Measurements from ENCODE around the gene NHEJ1.

The NHEJ1 gene

GRCh38 chr2:219058541-219059374 lies 101.9 kb downstream of the NHEJ1 start:
- DNase-seq (ENCODE audit: low spot score): no peak

- peak; percentile 82 for DNase-seq (ENCODE audit: low spot score)
Measured at GRCh38 chr2:219057709-219058540, 102.7 kb downstream of the NHEJ1 start.

GRCh38 chr2:219056896-219057708 lies 103.5 kb downstream of the NHEJ1 start:
- no peak for DNase-seq (ENCODE audit: low spot score)

GRCh38 chr2:219056176-219056895 lies 104.3 kb downstream of the NHEJ1 start:
- DNase-seq (ENCODE audit: low spot score): no peak

- no peak for DNase-seq (ENCODE audit: low spot score)
Measured at GRCh38 chr2:219054956-219055903, 105.4 kb downstream of the NHEJ1 start.

GRCh38 chr2:219049282-219049681 lies 111.3 kb downstream of the NHEJ1 start:
- DNase-seq (ENCODE audit: low spot score): no peak

- DNase-seq (ENCODE audit: low spot score): no peak
Measured at GRCh38 chr2:219045937-219046550, 114.6 kb downstream of the NHEJ1 start.

GRCh38 chr2:219042750-219043149 lies 117.9 kb downstream of the NHEJ1 start:
- no peak for DNase-seq (ENCODE audit: low spot score)

- no peak for DNase-seq (ENCODE audit: low spot score)
Measured at GRCh38 chr2:219042157-219042556, 118.5 kb downstream of the NHEJ1 start.

- DNase-seq (ENCODE audit: low spot score): no peak
Measured at GRCh38 chr2:219041252-219041651, 119.4 kb downstream of the NHEJ1 start, which contains the start of gene CFAP65. TSS of gene CFAP65 (minus strand) at chr2:219041516. CDS start at chr2:219039048, 2,468 bp downstream.

GRCh38 chr2:219038600-219038999 lies 122.0 kb downstream of the NHEJ1 start:
- DNase-seq (ENCODE audit: low spot score): no peak

- no peak for DNase-seq (ENCODE audit: low spot score)
Measured at GRCh38 chr2:219037783-219038499, 122.7 kb downstream of the NHEJ1 start.

GRCh38 chr2:219035942-219036341 lies 124.7 kb downstream of the NHEJ1 start:
- no peak for DNase-seq (ENCODE audit: low spot score)

GRCh38 chr2:219034823-219035222 lies 125.8 kb downstream of the NHEJ1 start:
- no peak for DNase-seq (ENCODE audit: low spot score)

GRCh38 chr2:219032051-219032745 lies 128.4 kb downstream of the NHEJ1 start:
- DNase-seq (ENCODE audit: low spot score): no peak

GRCh38 chr2:219031005-219031738 lies 129.4 kb downstream of the NHEJ1 start:
- DNase-seq (ENCODE audit: low spot score): no peak

- no peak for DNase-seq (ENCODE audit: low spot score)
Measured at GRCh38 chr2:219030177-219030940, 130.3 kb downstream of the NHEJ1 start.
